ENCODE measurements around the gene CMC2.
A peak's percentile ranks its signal among the peaks of the same experiment; 100 is the strongest.

The CMC2 gene

GRCh38 chr16:80938004-80938878, 68.4 kb downstream of the CMC2 start:
- FAIRE-seq = no peak
- DNase-seq (ENCODE audit: insufficient read length, low spot score) = no peak

GRCh38 chr16:80936410-80936809, 70.3 kb downstream of the CMC2 start:
- FAIRE-seq = no peak
- no peak for DNase-seq (ENCODE audit: insufficient read length, low spot score)

GRCh38 chr16:80935691-80936090, 71.0 kb downstream of the CMC2 start:
- FAIRE-seq (no peak), DNase-seq (ENCODE audit: insufficient read length, low spot score) (no peak)

- no peak for DNase-seq (ENCODE audit: insufficient read length, low spot score)
Measured at GRCh38 chr16:80932708-80933095, 74.0 kb downstream of the CMC2 start.

GRCh38 chr16:80931801-80932707, 74.6 kb downstream of the CMC2 start:
- FAIRE-seq (no peak), DNase-seq (ENCODE audit: insufficient read length, low spot score) (no peak)

More at GRCh38 chr16:80932708-80933095, 74.0 kb downstream of the CMC2 start:
- no peak for FAIRE-seq

- DNase-seq (ENCODE audit: insufficient read length, low spot score) (peak; percentile 51), FAIRE-seq (peak; percentile 23)
Measured at GRCh38 chr16:80924372-80924978, 82.2 kb downstream of the CMC2 start.

- FAIRE-seq (no peak), DNase-seq (ENCODE audit: insufficient read length, low spot score) (no peak)
Measured at GRCh38 chr16:80923356-80923755, 83.3 kb downstream of the CMC2 start.
